Hematopoietic multipotent progenitor cell treated with erythropoietin and hydrocortisone succinate and interleukin-3 and kit ligand, for 15 days (in vitro differentiated cells): ENCODE results near the gene RDH5.

ENCODE experiments used
- DNase-seq: peaks from one replicate; pipeline ENCODE4 v3.0.0-alpha.2; 2015; ENCODE audit warnings: low spot score

Gene RDH5

DNA sequence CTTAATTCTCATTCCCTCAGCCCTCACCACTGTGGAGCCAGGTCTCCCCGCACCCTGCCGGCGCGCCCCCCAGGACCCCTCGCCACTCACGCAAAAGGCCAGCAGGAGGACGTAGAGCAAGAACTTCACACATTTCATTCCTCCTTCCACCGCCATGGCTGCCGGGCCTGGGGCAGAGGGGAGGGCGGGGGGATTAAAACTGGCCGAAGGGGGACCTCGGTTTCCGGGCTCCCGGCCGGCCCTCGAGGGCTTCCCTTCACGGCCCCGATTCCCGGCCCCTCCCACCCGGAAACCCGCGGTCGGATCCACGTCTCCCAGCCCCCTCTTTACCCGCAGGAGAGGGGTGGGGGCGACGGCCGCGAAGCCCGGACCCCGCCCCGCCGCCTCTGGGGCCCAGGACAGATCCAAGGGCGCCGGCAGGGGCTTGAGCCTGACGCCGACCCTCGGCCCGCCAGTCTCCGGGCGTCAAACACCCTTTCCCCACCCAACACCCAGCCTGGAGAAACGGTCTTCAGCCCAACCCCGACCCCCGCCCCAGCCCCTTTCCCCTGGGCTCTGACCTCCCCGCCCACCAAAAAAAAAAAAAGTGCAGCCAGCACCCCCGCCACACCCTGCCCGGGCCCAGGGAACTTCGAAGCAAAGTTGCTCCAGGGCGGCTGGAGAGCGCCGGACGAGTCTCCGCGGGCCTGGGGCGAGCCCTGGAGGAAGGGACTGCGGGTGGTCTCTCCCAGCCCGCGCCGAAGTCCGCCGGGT is 8.2 kb downstream of the RDH5 start:
- no peak for DNase-seq

DNA sequence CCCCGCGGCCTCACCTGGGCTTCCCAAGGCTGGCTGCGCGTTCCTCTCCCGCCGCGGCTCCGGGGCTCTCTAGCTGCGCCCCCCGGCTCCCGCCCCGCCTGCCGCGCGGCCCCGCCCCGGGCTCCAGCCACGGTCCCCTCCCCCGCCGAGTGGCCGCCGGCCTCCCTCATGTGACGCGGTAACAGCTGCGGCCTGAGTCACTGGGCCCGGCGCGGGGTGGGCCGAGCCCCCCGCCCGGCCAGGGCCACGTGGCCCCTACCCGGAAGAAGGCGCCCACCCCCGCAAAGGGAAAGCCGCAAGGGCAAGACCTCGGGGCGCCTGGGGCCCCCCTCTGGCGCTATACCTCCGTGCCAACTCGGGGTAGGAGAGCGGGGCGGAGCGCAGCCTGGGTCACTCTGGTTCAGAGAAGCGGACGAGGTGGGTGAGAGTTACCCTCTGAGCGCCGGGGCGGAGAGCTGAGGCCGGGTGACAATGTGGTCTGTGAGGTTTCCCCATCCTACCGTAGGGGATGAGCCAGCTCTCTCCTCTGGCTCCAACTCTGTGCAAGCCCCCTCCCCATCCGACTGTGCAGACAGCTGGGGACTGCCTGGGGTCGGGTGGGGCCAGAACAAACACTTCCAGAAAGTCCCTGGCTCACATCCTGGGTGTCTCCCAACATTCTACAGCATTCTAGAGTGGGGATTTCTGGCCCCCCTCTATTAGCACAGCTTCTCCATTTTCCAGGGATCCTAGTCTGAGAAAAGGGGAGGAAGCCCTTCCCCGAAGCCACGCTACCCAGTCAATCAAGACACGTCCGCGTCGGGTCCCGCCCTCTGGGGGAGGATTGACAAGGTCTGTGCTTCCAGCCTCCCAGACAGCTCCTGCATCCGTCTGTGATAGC is 9.0 kb downstream of the RDH5 start, which contains the start of gene CD63:
TSS of gene CD63 (minus strand) at position 71 of the 880 bp plus-strand sequence. CDS start 668 bp downstream, outside the sequence.
- DNase-seq = peak; percentile 31

DNA sequence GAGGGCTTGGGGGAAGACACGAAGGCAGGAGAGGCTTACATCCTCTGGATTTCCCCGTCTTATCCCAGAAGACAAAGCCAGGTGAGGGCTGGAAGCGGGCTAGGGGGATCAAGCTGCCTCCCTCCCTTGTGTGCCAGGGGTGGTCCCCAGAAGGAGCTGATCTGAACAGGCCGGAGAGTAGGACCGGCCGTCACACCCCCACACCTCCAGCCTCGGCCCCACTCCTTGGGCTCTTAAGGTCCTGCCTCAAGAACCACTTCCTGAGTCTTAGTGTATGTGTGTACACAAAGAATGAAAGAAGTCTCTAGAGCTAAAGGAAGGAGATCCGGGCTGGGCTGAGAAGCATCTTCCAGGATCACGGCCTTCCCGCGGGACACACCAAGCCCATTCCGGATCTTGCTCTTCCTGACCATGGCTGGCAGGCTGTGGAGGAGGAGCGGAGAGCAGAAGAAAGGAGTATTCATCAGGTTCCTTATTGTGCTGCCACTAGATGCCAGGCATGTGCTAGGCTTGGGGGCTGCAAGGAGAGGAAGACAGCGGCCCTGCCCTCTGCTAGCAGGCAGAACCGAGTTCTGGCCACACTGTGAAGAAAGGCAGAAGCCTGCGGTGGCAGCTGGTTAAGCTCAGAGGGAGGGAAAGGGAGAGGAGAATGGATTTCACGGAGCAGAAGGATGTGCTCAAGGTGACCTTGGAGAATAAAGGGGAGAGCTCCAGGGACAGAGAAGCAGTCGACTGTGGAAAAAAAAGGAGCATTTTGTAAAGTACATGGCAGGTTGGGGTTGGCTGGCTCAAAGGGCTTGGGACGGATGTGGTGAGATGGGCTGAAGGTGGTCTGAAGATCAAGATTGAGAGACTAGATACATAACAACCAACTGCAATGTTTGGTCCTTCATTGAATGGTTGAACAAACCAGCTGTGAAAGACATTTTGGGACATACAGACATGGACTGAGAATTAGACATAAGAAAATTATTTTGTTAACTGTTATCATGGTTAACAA is 9.9 kb downstream of the RDH5 start:
- DNase-seq = no peak

DNA sequence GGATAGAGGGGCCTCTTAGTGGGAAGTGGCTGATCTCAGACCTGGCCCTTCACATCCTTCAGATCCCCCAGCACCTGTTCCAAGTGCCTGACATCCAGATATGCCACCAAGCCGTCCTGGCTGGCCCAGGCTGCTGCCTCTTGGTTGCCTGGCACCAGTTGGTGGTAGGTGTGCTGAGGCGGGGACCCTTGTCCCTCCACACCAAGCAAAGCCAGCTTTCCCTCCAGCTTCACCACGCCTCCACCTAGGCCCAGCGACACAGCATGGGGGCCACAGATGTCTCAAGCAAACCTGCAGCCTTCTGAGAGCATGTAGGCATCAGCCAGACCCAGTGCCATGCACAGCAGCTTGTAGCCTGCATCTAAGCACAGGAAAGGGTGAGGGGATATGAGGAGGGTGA is 12.1 kb downstream of the RDH5 start:
- no peak for DNase-seq

DNA sequence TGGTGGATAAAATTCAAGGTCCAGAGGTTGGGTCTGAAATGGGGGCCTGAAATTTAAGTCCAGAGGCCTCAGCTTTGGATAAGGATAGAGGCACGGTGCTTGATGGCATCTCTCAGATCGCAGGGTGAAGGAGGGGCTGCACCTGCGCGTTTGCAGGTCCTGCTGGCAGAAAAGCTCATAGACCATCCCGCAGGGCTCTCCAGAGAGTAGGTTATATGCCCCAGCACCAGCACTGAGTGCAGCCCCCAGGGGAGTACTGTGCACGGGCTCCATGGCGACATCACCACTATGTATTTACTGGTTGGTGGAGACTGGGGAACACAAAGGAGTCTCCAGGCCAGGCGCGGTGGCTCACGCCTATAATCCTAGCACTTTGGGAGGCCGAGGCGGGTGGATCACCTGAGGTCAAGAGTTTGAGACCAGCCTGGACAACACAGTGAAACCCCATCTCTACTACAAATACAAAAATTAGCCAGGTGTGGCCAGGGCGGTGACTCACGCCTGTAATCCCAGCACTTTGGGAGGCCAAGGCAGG is 12.9 kb downstream of the RDH5 start:
- DNase-seq = no peak

DNA sequence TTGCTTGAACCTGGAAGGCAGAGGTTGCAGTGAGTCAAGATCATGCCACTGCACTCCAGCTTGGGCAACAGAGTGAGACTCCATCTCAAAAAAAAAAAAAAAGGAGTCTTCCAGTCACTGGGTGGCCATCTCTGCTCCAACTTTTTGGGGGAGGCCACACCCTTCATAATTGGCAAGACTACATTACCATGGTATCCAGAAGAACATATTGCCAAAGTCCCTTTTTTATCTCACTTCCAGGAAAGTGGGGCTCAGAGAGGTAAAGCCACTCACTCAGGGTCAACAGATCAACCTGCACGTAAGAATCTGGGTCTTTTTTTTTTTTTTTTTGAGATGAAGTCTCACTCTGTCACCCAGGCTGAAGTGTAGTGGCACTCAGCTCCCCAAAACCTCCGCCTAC is 13.7 kb downstream of the RDH5 start:
- peak; percentile 29 for DNase-seq

DNA sequence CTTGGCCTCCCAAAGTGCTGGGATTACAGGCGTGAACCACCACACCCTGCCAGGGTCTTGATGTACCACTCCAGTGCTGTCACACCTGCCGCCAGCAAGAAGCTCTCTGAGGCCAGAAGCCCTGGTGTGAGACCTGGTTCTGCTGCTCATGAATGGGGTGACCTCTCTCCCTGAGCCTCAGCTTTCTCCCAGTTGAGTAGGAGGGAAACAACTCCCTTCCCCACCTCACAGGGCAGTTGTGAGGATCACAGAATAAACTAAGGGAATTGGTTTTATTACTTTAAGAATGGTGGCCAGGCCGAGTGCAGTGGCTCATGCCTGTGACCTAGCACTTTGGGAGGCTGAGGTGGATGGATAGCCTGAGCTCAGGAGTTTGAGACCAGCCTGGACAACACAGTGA is 14.4 kb downstream of the RDH5 start:
- DNase-seq = no peak

DNA sequence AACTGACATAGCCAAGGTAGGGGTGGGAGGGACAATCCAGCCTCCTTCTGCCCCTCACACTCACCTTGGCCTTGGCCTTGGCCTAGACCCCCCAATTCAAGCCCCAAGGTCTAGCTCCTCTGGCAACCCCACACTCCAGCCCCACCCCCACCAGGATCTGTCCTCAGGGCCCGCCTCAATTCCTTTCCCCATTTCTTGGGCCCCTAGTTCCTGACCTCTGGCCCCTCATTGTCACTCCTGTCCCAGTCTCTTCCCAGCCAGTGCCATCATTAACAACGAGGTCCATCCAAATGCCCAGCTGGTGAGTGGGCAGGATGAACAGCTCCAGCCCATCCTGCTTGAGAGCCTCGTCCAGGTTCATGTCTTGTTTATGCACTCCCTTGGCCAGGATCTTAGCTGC is 15.9 kb downstream of the RDH5 start:
- DNase-seq = no peak

DNA sequence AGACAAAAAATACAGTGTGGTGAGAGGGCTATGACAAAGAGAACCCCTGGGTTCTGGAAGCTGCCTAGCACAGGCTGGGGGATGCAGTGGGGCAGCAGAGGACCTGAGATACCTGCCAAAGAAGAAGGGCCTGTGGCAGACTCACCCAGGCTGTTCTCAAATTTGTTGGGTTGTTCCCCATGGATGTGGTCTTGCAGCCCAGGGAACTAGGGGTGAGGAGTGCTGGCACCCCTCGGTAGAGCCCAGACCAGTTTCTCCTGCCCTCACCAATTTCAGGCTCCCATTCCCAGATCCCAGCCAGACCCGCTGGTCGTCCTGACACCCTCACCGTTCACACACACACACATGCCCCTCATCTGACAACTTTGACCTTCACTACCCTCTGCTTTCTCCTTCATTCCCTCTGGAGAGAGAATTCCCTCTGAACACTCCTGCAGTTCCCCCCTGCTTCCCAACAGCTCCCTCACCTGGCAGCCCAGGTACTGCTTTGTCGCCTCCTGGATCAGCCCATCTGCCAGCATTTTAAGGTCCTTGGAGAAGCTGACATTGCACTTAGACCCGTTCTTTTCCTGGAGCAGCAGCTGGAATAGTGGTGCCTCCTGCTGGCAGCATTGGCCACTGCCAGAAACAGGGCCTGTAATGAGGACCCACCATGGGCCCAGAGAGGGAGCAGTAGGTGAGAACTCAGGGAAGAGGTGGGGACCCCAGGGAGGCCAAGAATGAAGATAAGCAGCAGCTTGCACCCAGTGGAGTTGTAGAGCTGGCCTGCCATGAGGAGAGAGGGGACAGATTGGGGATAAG is 16.8 kb downstream of the RDH5 start:
- DNase-seq = peak; percentile 47

DNA sequence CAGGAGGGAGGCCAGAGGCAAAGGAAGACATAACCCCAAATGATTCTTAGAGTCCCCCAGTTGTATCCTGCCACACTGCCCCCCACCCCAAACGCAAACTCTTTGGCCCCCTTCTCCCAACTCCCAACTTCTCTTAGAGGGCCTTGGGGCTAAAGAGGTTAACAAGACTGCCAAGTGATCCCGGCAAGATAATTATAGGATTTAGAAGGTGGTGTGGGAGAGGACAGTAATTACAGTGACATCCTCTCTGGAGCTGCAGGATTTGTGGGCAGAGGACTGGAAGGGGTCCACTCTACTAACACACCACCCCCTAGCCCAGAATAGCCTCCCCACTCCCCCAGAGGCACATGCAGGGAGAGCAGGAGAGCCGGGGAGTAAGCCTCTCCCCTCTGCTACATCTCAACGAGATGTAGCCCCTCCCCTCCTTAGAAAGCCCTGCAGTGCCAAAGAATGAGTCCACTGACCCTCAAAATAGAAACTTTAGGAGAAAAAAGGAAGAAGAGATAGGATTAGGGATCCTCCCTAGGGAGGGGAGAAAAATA is 17.5 kb downstream of the RDH5 start:
- DNase-seq = no peak

DNA sequence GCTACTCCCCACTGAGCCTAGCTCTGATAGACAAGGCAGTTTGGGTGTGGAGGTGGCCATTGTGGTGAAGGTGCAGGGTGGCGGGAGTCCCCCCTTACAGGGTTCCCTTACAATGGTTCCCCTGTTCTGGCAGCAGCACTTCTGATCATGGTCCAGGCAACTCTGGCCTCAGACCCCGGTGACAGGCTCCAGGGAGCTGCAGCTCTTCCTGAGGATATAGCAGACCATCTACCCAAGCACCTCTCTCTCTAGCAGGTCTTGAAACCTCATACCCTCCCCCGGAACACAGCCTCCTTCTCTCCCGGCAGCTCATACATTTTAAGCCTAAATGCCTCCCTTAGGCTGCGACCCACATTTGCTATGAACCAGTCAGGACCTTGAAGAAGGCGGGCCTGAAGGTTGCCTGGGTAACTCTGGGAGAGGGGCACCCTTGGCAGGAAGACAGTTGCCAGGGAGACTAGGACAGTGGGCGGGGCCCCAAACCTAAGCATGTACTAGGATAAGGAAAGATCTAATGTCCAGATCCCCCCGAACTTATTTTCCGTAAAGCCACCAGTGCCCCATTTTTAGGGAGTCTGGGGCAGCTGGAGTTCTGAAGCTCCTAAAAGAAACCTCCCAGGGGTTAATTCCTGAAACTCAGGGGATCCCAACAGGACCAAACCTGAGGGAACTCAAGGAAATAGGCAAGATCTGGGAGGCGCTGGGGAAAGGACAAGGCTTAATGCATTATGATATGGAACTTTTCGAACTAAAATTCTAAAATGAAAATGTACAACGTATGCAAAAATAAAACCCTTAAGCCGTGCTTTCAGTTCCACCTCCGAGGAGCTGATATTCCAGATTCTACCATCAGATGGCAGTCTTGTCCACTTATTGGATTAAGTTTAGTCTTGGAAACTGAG is 18.2 kb downstream of the RDH5 start:
- peak; percentile 87 for DNase-seq

DNA sequence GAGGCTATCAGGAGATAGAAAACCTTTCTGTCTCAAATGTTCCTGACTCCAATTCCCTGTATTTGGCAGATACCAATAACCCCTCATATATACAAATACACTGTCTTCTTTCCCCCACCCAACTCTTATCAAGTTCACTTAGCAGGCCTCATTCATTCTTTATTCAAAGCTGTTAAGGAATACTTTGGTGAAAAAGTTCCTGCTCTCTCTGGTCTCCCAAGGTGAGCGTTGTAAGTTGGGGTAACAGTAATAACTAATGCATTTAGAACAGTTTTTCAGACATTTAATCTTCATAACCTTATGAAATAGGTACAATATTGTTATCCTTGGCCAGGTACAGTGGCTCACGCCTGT is 18.8 kb downstream of the RDH5 start:
- no peak for DNase-seq

DNA sequence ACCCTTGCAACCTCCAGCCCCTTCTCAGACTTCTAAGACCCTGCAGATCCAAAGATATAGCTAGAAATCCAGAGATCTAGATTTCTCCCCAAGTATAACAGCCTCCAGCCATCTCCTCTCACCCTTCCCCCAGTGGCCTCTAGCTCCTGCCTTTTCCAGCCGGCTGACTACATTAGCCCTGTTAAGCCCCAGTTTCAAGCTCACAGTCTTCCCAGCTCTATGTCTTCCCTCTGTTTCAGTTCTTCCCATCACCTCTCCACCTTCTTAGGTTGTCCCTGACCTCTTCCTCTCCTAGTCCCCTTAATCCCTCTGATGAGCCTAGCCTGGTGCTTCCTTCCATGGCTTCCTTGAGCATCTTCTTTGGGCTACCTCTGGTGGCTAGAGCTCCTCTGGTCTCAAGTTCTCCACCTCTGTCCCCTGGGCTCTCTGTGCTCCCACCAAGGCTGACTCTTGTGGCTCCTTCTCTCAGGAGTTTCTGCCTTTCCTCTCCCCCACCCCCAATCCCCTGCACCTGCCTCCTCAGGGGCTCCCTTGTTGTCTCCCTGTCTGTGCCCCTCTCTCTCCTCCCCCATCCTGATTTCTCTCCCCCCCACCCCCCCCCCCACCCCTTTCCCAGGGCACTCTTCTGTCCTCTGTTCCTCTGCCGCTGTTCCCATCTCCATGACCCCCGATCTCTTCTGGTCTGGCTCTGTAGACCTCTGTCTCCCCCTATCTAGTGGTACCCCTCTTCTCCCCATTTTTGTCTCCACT is 21.9 kb downstream of the RDH5 start:
- no peak for DNase-seq

DNA sequence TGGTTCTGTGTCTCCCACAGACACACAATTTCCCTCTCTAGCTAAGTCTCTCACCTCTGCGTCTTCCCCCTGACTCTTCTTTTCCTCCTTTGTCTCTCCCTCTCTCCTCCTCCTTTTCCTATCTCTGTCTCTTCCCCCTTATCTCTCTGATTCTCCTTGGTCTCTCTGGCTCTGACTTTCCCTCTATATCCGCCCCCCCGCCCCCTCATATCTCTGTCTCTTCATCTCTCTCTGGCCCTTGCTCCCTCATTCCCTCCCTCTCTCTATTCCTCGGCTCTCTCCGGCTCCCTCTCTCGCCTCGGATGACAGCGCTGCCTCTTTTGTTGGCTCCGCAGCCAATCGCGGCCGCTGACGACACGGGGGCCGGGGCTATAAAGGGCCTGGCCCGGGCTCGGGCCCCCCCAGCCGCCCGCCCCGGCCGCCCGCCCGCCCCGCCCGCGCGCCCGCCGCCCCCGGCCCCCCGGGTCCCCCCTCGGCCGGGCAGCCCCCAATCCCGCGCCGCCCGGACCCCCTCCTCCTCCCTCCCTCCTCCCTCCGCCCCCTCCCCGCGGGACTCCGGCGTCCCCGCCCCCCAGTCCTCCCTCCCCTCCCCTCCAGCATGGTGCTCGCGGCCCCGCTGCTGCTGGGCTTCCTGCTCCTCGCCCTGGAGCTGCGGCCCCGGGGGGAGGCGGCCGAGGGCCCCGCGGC is 22.7 kb downstream of the RDH5 start, which contains the start of gene GDF11:
TSS of gene GDF11 (plus strand) at position 404 of the 687 bp plus-strand sequence. CDS start at position 599, 195 bp downstream.
- DNase-seq = no peak

DNA sequence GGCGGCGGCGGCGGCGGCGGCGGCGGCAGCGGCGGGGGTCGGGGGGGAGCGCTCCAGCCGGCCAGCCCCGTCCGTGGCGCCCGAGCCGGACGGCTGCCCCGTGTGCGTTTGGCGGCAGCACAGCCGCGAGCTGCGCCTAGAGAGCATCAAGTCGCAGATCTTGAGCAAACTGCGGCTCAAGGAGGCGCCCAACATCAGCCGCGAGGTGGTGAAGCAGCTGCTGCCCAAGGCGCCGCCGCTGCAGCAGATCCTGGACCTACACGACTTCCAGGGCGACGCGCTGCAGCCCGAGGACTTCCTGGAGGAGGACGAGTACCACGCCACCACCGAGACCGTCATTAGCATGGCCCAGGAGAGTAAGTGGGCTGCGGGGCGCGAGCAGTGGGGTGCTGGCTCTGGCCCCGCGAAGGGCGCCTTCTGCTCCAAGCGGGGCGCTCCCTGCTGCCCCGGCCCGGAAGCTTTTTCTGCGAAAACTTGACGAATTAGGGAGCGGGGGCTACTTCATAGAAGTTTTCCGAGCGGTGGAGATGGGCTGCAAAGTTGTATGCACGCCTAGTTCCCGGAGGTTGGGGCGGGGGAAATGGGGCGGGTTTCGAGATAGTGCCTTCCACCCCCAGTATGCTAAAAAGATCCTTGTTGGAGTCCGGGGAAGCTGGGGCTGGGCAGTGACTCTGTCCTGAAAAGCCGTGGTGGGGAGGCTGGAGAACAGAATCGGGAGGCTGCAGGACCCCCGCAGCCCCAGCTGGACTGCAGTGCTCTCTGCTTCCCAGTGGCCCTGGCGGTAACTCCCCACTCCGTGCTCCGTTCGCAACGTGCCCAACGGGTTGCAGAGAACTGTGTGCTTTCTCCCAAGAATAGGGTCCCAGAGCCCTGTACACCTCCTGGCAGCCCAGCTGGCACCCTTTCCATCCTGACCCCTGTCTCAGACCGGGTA is 23.5 kb downstream of the RDH5 start:
- peak; percentile 29 for DNase-seq

DNA sequence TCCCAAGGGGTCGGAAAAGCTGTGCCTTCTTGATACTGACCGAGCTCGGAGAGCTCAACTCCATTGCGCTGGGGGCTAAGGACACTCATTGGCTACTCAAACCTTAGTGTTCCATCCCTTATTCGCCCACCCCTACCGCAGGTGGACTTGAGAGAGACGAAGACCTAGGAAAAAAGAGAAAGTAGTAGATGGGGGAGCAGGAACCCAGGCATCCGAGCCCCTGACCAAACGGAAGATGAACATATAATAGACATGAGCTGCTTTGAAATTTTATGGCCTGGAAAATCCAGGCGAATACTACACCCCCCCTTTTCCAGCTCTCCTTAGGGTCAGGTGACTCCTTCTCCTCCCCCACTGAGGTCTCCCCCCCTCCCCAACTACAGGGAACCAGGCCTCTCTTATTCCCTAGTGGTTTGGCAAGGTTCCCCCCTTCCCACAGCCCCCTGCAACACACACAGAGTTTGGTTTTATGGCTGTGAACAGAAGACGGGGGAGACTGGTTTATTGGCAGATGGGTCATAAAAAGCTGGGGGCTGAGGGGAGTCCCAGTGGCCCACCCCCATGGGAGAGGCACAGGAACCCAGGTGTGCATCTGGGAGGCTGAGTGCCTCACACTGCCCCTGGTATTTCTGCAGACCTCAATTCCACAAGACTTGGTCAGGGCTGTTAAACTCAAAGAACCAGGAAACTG is 24.3 kb downstream of the RDH5 start:
- no peak for DNase-seq
